HG03103 (cell line): ENCODE measurements around the gene CHPF2.

Experiments used
- ATAC-seq: cut with Tn5 transposase; IDR thresholded peaks from one replicate; pipeline ENCODE4 v1.9.1; 2021; ENCODE audit warnings: low read depth; ENCODE audit not compliant: unreplicated experiment

CHPF2 gene

DNA sequence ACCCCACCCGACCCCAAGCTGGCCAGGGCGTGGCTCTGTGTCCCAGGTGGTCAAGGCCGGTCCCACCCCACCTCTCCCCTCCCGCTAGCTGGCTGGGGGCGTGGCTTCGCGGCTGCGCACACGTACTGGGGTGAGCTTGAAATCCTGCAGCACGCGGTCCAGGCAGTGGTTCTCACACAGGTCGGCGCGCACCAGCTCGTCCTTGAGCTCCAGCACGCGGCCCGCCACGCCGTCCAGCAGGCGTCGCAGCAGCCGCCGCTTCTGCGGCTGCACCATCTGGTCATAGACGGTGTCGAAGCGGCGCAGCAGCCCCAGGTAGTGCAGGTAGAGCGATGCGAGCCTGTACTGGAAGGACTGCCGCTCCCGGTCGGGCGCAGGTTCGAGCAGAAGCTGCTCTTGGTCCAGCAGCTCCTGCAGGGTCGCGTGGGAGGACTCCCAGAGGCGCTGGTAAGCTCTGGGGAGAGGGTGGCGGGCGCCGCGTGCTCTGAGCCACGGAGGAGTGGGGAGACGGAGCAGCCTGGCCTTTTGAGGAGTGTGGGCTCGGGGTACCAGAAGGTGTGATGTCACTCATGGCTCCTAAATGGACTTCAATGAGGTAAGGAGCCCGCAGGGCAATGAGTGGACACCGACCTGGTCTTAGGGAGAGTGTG lies 27.8 kb upstream of the CHPF2 start:
- ATAC-seq: no peak

DNA sequence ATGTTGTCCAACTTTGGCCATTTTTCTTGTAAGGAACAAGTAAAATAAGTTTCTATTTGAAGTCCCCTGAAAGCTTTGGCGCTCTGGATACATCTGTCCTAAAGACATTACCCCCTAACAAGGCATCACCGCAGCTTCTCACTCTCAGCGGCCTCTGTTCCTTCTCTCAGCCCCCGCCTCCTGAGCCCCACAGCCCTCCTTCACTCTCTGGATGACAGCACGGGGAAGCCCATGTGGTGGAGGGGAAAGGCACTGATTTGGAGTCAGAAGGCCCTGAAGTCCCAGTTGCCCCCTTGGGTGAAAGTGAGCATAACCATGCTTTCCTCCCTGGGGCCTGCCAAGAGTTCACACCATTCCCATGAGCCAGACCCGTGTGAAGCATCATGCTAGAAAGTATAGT lies 26.6 kb upstream of the CHPF2 start:
- ATAC-seq: no peak

DNA sequence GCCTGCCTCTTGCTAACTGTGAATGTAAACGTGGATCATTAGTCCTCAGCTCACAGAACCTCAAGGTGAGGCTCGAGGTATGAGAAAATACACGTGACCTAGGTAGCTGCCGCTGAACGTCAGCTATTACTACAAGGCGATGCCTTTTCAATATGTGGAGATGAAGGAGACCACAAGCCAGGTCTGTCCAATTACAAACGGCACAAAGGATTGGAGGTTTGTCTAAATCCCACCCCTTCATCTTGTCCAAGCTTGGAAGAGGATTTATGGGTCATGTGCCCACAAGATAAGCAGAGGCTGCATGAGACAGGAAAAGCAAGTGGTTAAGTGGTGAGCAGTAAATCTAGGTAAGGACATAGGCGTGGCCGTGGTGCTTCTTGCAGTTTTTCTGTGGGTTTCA lies 25.4 kb upstream of the CHPF2 start:
- ATAC-seq: no peak

DNA sequence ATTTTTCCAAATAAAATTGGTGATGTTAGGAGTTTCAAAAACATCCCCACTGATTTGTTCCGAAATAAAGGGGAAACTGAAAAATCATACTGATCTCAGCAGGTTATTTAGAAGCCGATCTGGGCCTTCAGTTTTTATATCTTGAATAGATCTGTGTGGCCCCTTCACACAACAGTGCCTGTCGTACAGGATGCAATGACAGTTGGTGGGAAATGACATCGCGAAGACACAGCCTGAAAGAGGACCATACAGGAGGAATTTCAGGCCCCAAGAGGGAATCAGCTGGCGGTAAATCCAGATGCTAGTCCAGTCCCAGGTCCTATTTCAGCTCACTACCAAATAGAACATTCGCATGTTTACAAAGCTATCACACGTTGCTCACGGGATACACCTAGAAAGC lies 25.0 kb upstream of the CHPF2 start:
- ATAC-seq: no peak

DNA sequence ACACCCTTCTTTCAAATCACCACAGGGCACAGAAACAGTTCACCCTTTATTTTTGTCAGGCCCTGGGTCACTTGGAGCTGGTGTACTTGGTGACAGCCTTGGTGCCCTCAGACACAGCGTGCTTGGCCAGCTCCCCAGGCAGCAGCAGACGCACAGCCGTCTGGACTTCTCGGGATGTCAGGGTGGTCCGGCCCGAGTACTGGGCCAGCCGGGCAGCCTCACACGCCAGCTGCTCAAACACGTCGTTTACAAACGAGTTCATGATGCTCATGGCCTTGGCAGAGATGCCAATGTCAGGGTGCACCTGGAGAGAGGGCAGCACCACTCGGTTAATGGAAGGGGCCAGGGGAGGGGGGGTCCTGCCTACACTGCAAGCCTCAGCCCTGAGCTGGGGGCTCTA lies 24.5 kb upstream of the CHPF2 start:
- ATAC-seq: no peak

DNA sequence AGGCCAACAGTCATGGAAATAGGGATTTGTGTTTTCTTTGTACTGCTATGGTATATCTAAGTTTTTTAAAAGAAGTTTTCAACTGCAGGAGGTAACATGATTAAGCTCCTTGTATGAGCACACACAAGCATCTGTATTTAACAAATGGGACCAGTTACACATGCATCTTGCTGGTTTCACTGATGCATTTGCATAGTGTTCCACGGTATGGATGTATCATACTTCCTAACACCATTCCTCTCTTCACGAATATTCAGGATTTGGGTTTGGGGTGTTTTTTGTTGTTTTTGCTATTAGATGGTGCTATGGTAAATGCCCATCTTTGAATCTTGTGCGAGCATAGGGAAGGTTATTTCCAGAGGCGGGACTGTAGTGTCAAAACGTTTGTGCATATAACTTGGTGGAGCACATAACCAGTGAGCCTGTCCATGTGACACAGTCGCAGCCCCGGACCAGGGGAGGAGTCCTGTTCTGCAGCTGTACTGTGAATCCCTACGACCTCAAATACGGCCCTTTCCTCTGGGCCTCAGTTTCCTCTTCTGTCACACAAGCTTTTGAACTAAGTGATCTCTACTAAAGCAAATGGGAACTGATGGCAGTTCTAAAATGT lies 23.9 kb upstream of the CHPF2 start:
- ATAC-seq: no peak

DNA sequence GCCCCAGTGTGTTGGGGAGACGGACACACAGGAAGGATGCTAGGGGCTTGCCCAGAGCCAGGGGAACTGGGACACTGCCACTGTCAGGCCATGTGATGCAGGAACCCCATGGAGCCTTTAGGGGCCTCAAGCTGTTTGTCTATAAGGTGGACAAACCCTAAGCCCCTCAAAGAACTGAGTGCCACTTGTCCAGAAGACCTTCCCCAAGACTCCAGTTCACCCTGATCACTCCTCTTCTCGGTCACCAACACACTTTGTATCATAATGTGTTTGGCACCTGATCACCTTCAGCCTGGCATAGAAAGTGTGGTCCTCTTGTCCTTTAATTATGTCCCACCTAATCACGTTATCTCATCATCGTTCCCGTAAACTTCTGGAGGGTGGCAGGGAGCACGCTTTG lies 22.7 kb upstream of the CHPF2 start:
- ATAC-seq: no peak

DNA sequence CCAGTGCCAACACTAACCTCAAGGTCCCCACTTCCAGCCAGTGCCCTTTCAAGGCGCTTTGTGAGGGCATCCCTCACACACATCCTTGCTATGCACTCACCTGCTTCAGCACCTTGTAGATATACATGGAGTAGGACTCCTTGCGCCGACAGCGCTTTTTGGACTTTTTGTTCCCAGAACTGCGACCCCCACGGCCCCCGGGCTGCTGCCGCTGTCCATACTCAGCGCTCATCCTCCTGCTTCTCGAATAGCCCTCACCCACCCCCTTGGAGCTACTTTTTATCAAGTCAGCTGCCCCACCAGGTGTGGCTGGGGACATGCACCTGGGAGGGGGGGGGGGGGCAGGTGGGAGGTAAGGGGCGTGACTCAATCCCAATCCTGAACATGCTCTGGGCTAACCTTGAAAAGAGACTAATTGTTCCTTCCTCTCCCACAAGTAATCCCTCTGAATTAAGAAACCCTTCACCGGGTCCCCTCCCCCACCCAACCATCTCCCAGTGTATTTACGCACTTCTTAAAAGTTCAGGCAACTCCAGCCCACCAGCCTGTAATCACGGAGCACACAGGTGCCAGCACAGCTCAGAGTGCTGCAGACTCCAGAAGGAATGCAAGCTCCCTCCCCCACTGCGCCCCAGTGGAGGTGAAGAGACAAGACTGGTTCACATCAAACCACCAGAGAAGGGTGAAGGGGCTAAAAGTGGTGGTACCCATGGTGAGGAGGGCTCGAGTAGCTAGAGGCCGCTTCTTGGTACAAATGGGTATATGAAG lies 22.0 kb upstream of the CHPF2 start, which contains the start of gene H2BK1:
Gene H2BK1 (minus strand): TSS at position 402 of the 768 bp plus-strand sequence. CDS start 170 bp downstream, at position 232.
- ATAC-seq: no peak

DNA sequence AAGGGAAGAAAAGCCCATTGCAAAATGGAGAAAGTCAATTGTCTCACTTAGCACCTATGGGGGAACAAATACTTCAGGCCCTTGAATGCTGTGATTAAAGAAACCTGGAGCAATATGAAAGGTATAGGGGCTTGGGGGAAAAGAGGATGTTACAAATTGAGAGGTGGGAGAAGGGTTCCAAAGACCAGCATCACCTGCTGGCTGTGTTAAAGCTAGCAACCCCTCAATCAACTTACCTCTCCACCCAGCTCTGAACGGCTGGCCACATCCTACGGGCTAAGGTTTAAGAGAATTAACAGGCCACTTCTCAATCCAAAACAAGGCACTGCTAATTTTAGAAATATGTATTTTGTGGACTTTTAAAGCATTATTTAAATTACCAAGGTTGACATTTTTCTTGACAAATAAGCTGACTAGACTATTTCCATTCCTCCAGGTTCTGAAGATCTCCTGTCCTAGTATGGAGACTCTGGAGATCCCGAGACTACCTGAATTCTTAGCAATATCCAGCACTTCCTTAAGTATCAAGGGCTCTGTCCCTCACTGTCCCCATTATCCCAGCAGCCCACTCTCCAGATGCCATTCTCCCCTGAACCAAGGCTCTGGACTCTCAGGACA lies 21.0 kb upstream of the CHPF2 start:
- no peak for ATAC-seq

DNA sequence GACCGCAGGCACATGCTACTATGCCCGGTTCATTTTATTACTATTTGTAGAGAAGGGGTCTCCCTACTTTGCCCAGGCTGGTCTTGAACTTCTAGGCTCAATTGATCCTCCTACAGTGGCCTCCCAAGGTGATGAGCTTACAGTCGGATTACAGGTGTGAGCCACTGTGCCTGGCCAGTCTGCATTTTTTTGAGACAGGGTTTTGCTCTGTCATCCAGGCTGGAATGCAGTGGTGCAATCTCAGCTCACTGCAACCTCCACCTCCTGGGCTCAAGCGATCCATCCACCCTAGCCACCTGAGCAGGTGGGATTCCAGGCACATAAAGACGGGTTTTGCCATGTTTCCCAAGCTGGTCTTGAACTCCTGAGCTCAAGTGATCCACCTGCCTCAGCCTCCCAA lies 19.7 kb upstream of the CHPF2 start:
- ATAC-seq: no peak

DNA sequence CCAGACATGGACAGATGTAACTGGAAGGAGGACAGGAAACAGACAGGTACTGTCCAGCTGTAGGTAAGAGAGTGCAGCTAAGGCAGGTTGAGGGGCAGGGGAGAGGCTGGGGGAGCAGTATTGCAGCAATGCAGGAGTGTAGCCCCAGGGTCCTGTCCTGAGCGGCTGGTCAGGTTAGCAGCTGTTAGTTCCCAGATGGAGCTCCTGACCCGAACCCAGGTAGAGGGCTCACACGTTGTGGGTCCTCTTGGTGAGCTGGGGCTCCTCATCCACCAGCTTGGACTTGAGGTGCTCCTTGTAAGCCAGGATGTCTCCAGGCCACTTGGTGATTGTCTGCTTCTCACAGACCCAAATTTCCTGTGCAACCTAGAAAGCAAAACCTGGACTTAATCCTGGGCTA lies 18.5 kb upstream of the CHPF2 start:
- ATAC-seq: no peak

DNA sequence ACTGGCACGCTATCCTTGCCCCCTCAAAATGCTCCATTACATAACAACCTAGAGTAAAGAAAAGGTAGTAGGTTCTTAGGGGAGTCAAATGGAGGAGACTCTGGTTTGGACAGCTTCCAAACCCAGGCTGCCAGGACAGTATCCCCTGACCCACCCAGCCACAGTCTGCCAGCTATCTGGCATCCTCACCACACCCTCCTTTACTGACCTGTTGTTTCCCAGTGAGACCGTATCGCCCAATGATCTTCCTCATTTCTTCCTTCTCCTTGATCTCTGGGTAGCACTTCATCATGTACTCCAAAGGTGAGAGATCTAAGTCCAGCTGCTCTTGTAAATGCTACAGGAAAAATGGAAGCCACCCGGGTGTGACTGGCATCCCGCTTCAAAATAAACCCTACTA lies 16.9 kb upstream of the CHPF2 start:
- ATAC-seq: no peak

DNA sequence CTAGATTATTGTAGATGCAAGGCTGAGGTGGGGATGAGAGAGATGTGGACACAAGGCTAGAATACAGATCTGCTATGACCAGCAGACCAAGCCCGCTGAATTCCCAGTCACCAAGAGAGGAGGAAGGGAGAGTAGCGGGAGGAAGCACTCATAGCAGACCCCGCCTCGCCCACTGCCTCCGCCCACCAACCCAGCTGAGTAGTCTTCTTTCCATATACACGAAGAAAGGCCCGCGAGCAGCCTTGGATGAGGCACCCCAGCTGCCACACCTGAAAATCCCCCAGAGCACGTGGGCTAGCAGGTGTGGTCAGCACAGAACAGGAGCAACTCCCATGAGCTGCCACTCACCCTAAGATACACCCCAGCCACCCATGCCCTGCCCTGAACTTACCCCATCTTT lies 14.1 kb upstream of the CHPF2 start:
- ATAC-seq: no peak

DNA sequence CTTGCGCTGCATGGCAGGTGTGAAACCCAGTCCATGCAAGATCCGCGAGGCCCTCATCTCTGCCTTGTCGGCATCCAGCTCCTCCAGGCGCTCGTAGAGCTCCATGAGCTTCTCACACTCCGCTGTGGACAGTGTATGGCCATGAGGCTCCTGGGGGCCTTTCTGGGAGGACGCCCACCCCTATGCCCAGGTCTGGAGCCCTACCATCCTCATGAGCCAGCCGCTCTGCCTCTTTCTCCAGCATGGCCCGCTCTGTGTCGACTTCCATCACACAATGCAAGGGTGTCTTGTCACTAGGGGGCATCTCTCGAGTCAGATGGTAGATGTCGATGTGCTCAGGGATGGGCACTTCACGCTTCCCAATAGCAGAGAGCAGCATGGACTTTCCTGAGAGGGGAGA lies 8.6 kb upstream of the CHPF2 start:
- no peak for ATAC-seq

DNA sequence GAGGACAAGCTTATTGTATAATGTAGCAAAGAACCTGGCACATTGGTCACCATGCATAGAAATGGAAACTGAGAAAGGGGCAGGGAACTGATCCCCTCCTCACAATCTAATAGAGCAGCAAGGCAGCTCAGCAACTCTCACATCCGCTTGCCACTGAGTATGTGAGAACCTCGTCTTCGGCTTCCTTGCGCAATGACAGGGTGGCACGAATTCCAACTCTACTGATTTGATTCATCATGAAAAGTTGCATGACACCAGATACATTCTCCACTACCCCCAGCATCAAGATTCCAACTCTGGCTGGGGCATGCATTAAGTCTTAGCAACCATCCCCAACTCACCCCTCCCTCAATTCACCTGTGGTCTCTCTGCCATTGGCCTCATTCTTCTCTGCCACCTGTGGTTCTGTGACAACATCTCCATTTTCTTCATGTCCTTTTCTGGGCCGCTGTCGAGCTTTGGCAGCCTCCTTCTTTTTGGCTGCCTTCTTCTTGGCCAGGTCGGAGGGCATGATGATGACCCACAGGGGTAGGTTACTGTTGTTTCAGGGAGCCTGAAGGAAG lies 6.3 kb upstream of the CHPF2 start:
- ATAC-seq: no peak

DNA sequence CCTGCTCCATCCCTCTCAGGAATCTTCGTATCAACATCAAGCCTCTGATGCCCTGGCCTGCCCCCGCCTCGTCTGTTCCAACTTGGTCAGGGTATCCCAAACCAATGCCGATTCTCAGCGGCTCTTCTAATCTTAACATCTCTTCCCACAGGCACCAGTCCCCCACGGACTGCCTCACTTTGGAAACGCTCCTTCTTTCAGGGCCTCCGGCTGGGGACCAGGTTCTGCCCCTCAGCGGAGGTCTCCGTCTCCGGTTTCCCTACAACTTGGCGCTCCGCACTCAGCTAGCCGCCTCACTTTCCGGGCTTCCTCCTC lies 5.8 kb upstream of the CHPF2 start:
- ATAC-seq: no peak

DNA sequence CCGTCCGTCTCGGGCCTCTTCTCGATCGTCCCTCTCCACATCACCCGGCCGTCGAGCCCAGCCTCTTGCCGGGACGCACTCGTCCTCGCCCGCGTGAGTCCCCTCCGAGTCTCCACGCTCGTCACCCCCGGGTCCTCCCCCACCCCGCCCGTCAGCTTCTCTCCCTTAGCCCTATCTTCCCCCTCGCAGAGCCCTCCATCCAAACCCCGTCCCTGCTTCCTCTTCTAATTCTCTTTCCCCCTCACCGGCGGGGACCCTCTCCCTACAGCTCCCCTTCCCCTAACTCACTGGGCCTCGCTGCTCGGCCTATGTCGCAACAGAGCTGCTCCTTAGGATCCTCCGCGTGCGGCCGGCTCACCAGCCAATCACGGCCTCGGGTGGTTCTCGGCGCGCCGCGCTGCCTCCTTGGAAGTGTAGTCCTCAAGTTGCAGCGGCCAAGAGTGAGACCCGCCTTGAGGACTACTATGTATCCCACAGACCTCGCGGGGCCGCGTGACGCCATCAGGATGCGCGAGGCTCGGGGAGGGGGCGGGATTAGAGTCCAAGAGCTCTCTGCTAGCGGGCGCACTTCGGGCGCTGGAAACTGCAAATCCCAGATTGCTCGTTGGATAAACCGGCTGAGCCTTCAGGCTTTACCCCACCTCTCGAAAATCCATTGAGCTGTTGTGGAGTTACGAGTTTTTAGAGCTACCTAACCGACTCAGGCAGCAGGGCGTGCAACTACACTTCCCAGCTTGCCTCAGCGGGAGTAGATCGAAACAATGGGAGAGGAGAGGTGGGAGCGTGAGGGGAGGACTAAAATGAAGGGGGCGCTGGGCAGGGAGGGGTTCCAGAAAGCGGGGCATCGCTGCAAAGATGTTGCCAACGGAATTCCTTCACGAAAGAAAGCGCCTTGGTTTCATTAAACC lies 5.2 kb upstream of the CHPF2 start, which contains the start of gene ABCF2:
Gene ABCF2 (minus strand): TSS at position 331 of the 908 bp plus-strand sequence. CDS start 747 bp downstream, outside the sequence.
- ATAC-seq: peak; percentile 99

DNA sequence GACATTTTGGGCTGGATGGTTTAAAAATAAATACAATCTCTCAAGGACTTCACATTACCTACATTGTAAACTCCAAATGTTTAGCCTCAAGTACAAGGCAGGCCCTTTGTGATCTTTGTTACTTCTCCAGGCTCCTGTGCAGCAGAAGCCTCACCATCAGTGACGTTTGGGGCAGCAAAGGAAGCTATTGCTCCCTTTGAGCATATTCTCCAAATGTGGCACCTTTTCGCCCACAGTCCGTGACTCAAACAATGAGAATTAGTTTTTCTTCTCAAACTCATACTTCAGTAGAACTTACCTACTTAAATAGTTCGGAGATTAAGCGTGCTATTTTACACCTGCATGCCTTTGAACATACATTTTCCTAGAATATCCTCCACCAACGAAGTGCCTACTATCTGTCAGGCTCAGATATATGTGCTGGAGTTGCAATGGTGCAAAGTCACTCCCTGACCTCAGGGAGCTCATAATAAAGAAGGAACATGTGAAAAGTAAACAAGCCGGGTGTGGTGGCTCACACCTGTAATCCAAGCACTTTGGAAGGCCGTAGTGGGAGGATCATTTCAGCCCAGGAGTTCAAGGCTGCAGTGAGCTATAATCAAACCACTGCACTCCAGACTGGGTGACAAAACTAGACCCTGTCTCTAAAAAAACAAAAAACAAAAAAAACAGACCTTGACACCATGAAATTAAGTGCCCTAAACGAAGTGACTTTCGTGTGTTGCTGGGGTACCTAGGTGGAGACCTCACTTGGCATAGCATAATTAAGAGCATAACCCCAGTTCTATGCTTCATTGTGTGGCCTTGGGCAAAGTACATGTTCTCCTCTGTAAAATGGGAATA lies 4.0 kb upstream of the CHPF2 start:
- no peak for ATAC-seq

DNA sequence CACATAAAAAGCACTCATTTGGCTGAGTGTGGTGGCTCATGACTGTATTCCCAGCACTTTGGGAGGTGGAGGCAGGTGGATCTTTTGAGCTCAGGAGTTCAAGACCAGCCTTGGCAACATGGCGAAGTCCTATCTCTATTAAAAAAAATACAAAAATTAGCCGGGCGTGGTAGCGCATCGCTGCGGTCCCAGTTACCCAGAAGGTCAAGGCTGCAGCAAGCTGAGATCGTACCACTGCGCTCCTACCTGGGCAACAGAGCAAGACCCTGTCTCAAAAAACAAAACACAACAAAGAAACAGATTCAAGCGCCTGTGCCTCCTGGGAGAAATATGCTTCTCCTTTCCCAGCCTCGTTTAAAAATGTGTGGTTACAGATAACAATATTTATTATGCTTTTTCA lies 3.0 kb upstream of the CHPF2 start:
- ATAC-seq: no peak
